Stimulated activated CD8-positive, alpha-beta memory T cell treated with anti-CD3 and anti-CD28 coated beads, Interleukin-7, amount 100 ng/mL, for 1 hour (primary cell): ENCODE data around the gene ZNF44.

Experiments
- DNase-seq, 2 donors: peaks; one replicate each; pipeline ENCODE4 v3.0.0-alpha.2; 2020; ENCODE audit warnings: low read depth in 2 of 2

ZNF44 gene

DNA sequence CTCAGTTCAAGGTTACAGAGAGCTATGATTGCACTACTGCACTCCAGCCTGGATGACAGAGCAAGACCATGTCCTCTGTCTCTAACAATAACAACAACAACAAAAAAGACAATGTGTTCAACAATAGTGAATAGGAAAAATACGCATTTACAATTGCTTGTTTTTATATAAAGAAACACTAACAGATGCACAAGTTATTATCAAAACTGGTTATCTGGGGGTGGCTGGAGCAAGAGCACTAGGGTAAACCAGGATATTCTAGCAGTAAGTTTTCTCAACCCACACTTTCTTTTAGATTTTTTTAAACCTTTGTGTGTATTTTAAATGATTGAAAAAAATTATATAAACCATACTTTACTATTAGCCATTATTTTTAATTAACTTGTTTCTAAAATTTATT is 33.1 kb downstream of the ZNF44 start:
- DNase-seq: no peak

DNA sequence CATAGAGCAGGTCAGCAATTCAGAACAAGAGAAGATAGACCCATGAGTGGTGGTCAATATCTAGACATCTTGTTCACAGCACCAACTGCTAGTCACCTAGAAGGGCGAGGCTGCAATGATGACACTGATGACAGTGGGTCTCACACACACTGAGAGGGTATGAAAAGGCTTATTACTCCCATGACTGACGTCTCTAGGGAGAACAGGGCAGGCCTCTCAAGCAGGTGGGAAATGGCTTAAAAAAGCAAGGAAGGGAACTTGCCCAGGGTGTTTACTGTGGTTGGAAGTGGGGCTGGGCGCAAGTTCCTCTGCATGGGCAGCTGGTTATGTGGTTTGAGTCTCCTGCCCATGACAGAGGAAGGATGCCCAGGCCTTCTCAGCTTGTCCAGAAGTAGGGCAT is 33.8 kb downstream of the ZNF44 start:
- DNase-seq: no peak

DNA sequence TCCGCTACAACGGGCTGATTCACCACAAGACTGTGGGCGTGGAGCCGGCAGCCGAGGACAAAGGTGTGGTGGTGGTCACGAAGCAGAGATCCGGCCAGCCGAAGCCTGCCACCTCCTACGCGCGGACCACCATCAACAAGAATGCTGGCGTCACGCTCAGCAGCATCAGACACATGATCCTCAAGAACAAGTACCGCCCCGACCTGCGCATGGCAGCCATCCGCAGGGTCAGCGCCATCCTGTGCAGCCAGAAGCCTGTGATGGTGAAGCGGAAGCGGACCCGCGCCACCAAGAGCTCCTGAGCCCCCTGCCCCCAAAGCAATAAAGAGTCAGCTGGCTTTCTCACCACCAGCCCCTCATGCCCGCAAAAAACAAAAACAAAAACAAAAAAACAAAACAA is 34.4 kb downstream of the ZNF44 start:
- DNase-seq: no peak

DNA sequence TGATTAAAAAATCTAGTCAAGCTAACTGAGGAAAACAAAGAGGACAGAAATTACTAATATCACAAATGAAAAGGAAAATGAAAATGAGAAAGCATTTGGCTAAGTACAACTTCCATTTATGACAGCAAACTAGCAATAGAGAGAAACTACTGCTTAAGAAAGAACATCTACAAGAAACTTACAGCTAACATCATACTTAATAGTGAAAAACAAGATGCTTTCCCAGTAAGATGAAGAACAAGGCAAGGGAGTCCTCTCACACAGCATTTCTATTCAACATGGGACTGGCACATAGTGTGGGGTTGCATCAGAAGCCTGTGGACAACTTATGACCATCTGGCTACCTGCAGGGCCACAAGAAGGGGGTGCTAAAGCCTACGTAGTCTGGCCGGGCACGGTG is 39.3 kb downstream of the ZNF44 start:
- no peak for DNase-seq

DNA sequence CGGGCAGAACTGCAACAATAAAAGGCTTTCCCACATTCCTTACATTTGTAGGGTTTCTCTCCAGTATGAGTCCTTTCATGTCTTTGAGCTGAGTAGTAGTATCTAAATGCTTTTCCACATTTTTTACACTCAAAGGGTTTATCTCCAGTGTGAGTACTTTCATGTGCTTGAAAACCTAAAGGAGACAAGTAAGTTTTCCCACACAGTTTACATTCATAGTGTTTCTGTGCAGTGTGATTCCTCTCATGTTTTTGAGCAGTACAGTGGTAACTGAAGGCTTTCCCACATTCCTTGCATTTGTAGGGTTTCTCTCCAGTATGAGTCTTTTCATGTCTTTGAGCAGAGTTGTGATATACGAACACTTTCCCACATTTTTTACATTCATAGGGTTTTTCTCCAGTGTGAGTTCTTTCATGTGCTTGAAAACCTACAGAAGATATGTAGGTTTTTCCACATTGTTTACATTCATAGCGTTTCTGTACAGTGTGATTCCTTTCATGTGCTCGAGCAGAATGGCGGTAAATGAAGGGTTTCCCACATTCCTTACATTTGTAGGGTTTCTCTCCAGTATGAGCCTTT is 47.0 kb downstream of the ZNF44 start:
- DNase-seq: no peak

DNA sequence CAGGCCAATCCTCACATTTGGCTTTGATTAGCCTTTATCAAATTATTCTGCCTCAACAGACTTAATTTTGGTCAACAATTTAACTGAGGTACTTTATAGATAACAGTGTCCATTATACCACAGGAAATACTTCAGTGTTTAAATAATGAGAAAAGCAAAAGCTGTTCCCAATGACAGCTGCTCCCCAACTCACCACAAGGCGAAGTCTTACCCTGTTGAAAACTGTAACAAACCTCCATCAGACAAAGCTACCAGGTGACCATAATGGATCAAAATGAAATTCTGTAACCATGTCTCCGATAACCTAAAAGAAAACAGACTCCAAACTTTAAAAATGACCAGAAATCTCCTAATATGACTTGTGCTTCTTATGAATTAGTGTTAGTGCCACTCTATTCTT is 50.3 kb downstream of the ZNF44 start:
- no peak for DNase-seq

DNA sequence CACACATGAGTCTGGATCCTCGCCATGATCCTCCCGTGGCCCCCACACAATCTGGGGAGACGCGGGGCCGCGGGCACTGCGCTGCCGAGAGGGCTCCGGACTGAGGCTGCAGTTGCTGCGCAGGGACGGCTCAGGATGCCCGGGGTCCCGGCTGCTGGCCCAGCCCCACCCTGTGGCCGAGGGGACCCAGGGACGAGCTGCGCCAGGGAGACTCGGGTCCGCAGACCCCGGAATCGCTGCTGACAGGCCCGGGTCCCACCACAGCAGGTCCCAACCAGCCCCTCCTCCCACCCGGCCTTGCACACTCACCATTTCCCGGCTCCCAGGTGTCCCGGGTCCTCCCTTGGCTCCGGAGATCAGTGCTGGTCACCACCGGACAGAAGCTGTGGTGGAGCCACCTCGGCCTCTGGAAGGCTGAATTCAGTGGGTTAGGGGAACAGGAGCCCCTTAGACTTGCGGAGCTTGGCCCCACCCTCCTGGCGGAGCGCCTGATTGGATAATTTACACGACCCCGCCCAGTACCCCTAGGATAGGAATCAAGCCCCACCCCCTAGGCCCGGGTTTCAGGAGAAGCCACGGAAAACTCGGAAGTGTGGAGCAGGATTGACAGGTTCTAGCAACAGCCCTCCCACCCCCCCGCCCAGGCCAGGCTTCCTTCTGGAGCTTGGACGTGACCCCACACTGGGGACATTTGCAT is 57.4 kb downstream of the ZNF44 start:
- no peak for DNase-seq

DNA sequence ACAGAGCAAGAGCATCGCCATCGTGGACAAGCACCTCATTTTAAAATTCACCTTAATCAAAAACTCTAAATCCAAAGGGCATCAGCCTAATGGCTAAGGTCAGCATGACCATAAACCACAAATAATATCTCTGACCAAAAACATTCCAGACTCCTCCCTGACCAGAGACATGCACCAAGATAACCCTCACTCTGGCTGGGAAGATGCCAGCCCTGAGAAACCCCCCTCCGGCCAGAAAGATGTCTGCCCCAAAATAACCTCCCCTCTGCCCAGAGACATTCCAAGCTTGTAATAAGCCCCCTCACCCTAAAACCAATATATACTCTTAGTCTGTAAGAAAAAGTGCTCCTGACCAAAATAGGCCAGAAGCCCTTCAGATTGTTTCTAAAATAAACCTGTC is 61.7 kb downstream of the ZNF44 start:
- no peak for DNase-seq

DNA sequence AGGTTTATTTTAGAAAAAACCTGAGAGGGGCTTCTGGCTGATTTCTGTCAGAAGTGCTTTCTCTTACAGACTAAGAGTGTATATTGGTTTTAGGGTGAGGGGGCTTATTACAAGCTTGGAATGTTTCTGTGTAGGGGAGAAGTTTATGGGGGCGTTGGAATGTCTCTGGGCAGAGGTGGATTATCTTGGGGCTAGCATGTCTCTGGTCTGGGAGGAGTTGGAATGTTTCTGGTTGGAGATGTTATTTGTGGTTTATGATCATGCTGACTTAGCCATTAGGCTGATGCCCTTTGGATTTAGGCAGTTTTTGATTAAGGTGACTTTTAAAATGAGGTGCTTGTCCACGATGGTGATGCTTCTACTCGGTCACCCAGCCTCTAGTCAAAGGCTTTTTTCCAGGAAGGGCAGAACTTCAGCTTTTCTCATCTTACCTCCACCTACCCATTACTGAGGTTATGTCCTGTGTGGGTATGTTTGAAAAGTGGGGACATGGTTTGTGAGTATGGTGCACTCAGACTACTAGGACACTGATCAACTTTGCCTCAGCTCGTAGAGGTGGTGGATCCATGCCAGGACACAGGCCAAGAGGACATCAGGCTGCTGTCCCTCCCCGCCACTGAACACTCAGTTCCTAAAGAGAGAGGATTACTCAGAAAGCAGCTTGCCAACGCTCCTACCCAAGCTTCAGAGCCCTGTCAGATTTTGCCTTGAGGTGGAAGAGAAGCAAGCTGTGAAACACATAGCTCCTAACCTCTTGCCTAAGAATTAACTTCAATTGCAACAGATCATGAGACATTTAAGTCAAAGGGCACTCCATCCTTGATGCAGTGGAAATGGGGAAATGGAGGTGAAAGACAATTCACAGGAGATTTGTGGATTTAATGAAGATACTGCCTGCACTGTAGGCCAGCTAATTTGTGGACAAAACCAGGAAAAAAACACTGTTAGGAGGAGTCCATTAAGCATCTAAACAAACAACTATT is 63.6 kb downstream of the ZNF44 start:
- no peak for DNase-seq

DNA sequence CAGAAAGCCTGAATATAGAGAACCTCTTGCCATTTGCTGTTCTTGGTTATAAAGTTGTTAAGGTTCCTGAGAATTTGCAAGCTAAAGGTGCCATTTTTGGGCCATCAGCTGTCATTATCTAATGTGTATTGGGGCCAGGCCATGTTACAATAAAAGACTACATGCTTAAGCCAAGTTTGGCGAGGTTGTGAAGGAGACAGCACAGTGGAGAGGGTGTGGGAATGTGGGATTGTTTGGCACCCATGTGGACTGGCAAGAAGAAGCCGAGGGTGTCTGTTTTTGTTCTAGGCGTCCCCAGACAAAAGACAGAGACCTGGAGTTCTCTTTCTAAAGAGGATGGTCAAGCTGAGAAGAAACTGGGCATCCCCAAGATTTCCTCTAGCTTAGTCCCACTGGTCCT is 64.7 kb downstream of the ZNF44 start:
- DNase-seq: no peak

DNA sequence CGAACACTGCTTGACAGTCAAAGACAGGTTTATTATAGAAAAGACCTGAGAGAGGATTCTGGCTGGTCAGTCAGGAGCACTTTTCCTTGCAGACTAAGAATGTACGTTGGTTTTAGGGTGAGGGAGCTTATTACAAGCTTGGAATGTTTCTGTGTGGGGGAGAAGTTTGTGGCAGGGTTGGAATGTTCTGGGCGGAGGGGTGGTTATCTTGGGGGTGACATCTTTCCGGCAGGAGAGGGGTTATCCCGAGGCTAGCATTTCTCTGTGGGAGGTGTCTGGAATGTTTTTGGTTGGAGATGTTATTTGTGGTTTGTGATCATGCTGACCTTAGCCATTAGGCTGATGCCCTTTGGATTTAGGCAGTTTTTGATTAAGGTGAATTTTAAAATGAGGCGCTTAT is 70.0 kb downstream of the ZNF44 start:
- no peak for DNase-seq

DNA sequence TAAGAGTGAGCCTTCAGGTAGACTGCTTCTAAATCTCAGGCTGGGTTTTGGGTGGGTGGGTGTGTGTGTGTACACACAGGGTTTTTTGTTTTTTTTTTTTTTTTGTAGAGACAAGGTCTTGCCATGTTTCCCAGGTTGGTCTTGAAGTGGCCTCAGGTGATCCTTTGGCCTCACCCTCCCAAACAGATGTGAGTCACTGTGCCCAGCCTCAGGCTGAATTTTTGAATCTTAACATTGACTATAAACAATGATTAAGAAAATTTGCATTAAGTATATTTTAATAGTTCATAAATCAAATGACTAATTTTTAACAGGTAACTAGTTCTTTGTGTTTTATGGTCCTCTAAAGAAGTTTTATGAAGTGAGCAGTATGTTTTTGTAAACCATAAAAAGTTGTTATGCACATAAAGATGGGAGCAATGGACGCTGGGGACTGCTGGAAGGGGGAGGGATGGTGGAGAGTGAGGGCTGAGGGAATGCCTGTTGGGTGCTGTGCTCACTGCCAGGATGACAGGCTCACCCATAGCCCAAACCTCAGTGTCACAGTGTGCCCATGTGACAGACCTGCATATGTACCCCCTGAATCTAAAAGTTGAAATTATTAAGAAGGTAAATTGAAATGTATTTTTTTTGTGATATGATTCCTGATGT is 71.6 kb downstream of the ZNF44 start:
- DNase-seq: no peak
